GM19025 (cell line): Measurements from ENCODE around the gene MDM2.
A peak's percentile ranks its signal among the peaks of the same experiment; 100 is the strongest.

ENCODE experiments used
- ATAC-seq: cut with Tn5 transposase; IDR thresholded peaks from one replicate; pipeline ENCODE4 v1.9.1; 2021; ENCODE audit warnings: mild to moderate bottlenecking, low read depth, moderate library complexity; ENCODE audit not compliant: unreplicated experiment

The MDM2 gene

GRCh38 chr12:68807576-68808387 lies at the start of gene MDM2:
TSS of gene MDM2 (plus strand) at chr12:68808177. CDS start at chr12:68808478, 301 bp downstream.
- ATAC-seq = peak; percentile 79

GRCh38 chr12:68759852-68760251 lies 48.1 kb upstream of the MDM2 start:
- ATAC-seq = no peak

GRCh38 chr12:68760806-68761441 lies 47.1 kb upstream of the MDM2 start:
- ATAC-seq = no peak

- ATAC-seq = no peak
Measured at GRCh38 chr12:68761442-68761812, 46.5 kb upstream of the MDM2 start.

GRCh38 chr12:68761901-68762630 lies 45.9 kb upstream of the MDM2 start:
- ATAC-seq = no peak

GRCh38 chr12:68762691-68763090 lies 45.3 kb upstream of the MDM2 start:
- ATAC-seq = no peak

GRCh38 chr12:68765696-68766095 lies 42.3 kb upstream of the MDM2 start:
- ATAC-seq = no peak

GRCh38 chr12:68766646-68767045 lies 41.3 kb upstream of the MDM2 start:
- ATAC-seq = no peak

- ATAC-seq = no peak
Measured at GRCh38 chr12:68767191-68767590, 40.8 kb upstream of the MDM2 start.

- ATAC-seq = no peak
Measured at GRCh38 chr12:68768431-68768939, 39.5 kb upstream of the MDM2 start.

GRCh38 chr12:68769941-68770340 lies 38.0 kb upstream of the MDM2 start:
- no peak for ATAC-seq

GRCh38 chr12:68771223-68771925 lies 36.6 kb upstream of the MDM2 start:
- ATAC-seq = no peak

GRCh38 chr12:68772714-68773113 lies 35.3 kb upstream of the MDM2 start:
- peak; percentile 66 for ATAC-seq

- no peak for ATAC-seq
Measured at GRCh38 chr12:68773582-68773981, 34.4 kb upstream of the MDM2 start.

GRCh38 chr12:68775121-68775630 lies 32.8 kb upstream of the MDM2 start:
- no peak for ATAC-seq

GRCh38 chr12:68776976-68777610 lies 30.9 kb upstream of the MDM2 start:
- ATAC-seq = no peak

GRCh38 chr12:68779280-68779679 lies 28.7 kb upstream of the MDM2 start:
- no peak for ATAC-seq

- no peak for ATAC-seq
Measured at GRCh38 chr12:68780731-68781130, 27.2 kb upstream of the MDM2 start.

- no peak for ATAC-seq
Measured at GRCh38 chr12:68781728-68782127, 26.2 kb upstream of the MDM2 start.

- ATAC-seq = no peak
Measured at GRCh38 chr12:68784015-68784414, 24.0 kb upstream of the MDM2 start.
